H1 (cell line): ENCODE measurements around the gene HOXA11. TPM values are rescaled to one million over a fixed set of nuclear protein-coding genes. Genes with fewer than 3 reads are reported as not detected.

Experiments used
- CHD1 ChIP-seq: IDR thresholded peaks from 2 replicates; pipeline ENCODE4 v1.6.1; 2012; ENCODE audit warnings: low read depth, low read length, improper control_type of control experiment
- CTCF ChIP-seq, 3 experiments: IDR thresholded peaks; 1 replicate in 2 of 3; 2 replicates in 1 of 3; pipeline versions ENCODE4 v1.5.1 to v1.6.1; 2011; ENCODE audit warnings: low read length in 3 of 3, mild to moderate bottlenecking in 3 of 3, inconsistent platforms in 2 of 3, low read depth in 1 of 3, moderate library complexity in 1 of 3; ENCODE audit not compliant: insufficient read depth in 1 of 3; ENCODE audit errors: control extremely low read depth in 1 of 3
- EP300 ChIP-seq, 2 experiments: IDR thresholded peaks; 1 replicate in 1 of 2; 2 replicates in 1 of 2; pipeline ENCODE4 v1.6.1; 2011 to 2012; ENCODE audit warnings: low read depth in 2 of 2, low read length in 2 of 2, mild to moderate bottlenecking in 2 of 2, borderline replicate concordance in 1 of 2, inconsistent platforms in 1 of 2, moderate library complexity in 1 of 2
- EZH2 ChIP-seq: fragments of 200-600 bp; sonication (generic); IDR thresholded peaks from 2 replicates; pipeline ENCODE4 v1.7.1; 2012; ENCODE audit warnings: low read depth, mild to moderate bottlenecking, moderate library complexity, low read length, inconsistent platforms; ENCODE audit not compliant: severe bottlenecking
- JUN ChIP-seq: IDR thresholded peaks from 2 replicates; pipeline ENCODE4 v1.6.1; 2011; ENCODE audit warnings: low read depth, mild to moderate bottlenecking, improper control_type of control experiment, low read length
- RBBP5 ChIP-seq: IDR thresholded peaks from 2 replicates; pipeline ENCODE4 v1.7.1; 2012; ENCODE audit warnings: low read depth, mild to moderate bottlenecking, inconsistent platforms, low read length, moderate library complexity, borderline replicate concordance
- SUZ12 ChIP-seq: fragments of 200-600 bp; sonication (generic); IDR thresholded peaks from 2 replicates; pipeline ENCODE4 v1.6.1; 2012; ENCODE audit warnings: mild to moderate bottlenecking, inconsistent platforms, low read length, moderate library complexity, mixed read lengths
- TCF12 ChIP-seq: IDR thresholded peaks from 2 replicates; pipeline ENCODE4 v1.6.1; 2011; ENCODE audit warnings: low read depth, mild to moderate bottlenecking, low read length
- YY1 ChIP-seq: IDR thresholded peaks from 2 replicates; pipeline ENCODE4 v1.6.1; 2011; ENCODE audit warnings: low read depth, mild to moderate bottlenecking, low read length
- polyA plus RNA-seq, 7 experiments: library from polyadenylated mRNA; depleted of rRNA in 3 of 7; stranded (reverse) in 5 of 7; unstranded in 2 of 7; fragments of >200 nt in 5 of 7; fragments of 200-250 nt in 2 of 7; gene quantifications; 1 replicate in 5 of 7; 2 replicates in 1 of 7; 4 replicates in 1 of 7; pipeline versions ENCODE4 v1.2.1 to v1.2.3, GENCODE V29; 2011 to 2013; ENCODE audit warnings: missing spikeins in 2 of 7, mixed read lengths in 2 of 7
- total RNA-seq: library from RNA; stranded (reverse); fragmentation: NEBNext Ultra II Directional; extraction: Animal tissue kit (Norgen Biotek cat#: 25700); gene quantifications from 2 replicates; pipeline ENCODE4 v1.2.1, GENCODE V29; 2021

The HOXA11 gene
- total and polyA plus RNA-seq, 2 of the 8 experiments (the other 6 are each of a cell fraction or from before 2014, with no cell fraction given): not detected

GRCh38 chr7:27179503-27180430, 5.3 kb downstream of the HOXA11 start (continued):
- TF ChIP-seq CTCF (IDR thresholded peaks at IDR 0.05; ENCODE audit: control extremely low read depth in 1 of 3, insufficient read depth in 1 of 3, low read depth in 1 of 3, low read length in 3 of 3) (peak; percentile 74 to 83 (median 80)), YY1 (0 out of 2 replicates have a peak, but pooled peaks have one; percentile 36), CHD1 (no peak), EZH2 (peak; percentile 64), RBBP5 (no peak), EP300 (IDR thresholded peaks at IDR 0.05; ENCODE audit: borderline replicate concordance in 1 of 2, low read depth in 2 of 2, low read length in 2 of 2) (0 out of 3 replicates have a peak, but pooled peaks of 1 of the 2 experiments have one; percentile 17), SUZ12 (peak; percentile 91), JUN (no peak), TCF12 (peak; percentile 73; the same call in 1 of the 2 replicates)
